HG02610 (cell line): ENCODE results near the gene PLK3.
"Not testable (repeated sequence)": the region's sequence is repeated elsewhere in the genome, so short reads cannot be mapped to it uniquely, and the experiment has no call there.

Experiments used
- ATAC-seq: cut with Tn5 transposase; IDR thresholded peaks from one replicate; pipeline ENCODE4 v1.9.1; 2021; ENCODE audit warnings: mild to moderate bottlenecking, moderate library complexity; ENCODE audit not compliant: unreplicated experiment

The PLK3 gene

GRCh38 chr1:44799770-44800584 lies at the start of gene PLK3:
PLK3 (plus strand) TSS chr1:44800377; CDS start chr1:44800464, 87 bp downstream.
- ATAC-seq, result peak; percentile 92

GRCh38 chr1:44757420-44757819 lies 42.8 kb upstream of the PLK3 start:
- ATAC-seq, result peak; percentile 64

- no peak for ATAC-seq
These were observed 41.1 kb upstream of the PLK3 start for GRCh38 chr1:44759077-44759476.

GRCh38 chr1:44760876-44761275 lies 39.3 kb upstream of the PLK3 start:
- ATAC-seq, result no peak

- ATAC-seq, result not testable (repeated sequence)
These were observed 33.8 kb upstream of the PLK3 start for GRCh38 chr1:44766421-44766820.

GRCh38 chr1:44775078-44775929 lies 24.9 kb upstream of the PLK3 start, which contains the start of gene RPS8:
RPS8 (plus strand) TSS chr1:44775540; CDS start chr1:44775597, 57 bp downstream.
- ATAC-seq, result peak; percentile 78

- peak; percentile 9 for ATAC-seq
These were observed 24.0 kb upstream of the PLK3 start for GRCh38 chr1:44775930-44776729.

DNA sequence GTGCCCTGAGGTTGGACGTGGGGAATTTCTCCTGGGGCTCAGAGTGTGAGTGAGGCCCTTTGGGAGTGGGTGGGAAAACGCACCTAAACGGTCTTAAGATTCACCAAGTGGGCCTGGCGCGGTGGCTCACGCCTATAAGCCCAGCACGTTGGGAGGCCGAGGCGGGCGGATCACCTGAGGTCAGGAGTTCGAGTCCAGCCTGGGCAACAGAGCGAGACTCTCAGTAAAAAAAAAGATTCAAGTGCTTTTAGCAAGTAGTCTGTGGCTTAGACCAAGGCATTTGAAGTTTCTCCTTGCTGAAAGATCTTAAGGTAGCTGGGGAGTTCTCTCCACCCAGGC lies 23.5 kb upstream of the PLK3 start:
- no peak for ATAC-seq

- no peak for ATAC-seq
These were observed 22.6 kb upstream of the PLK3 start for GRCh38 chr1:44777547-44777946.

- no peak for ATAC-seq
These were observed 22.1 kb upstream of the PLK3 start for GRCh38 chr1:44777969-44778635.

GRCh38 chr1:44778705-44779576 lies 21.2 kb upstream of the PLK3 start:
- no peak for ATAC-seq

- ATAC-seq, result no peak
These were observed 19.5 kb upstream of the PLK3 start for GRCh38 chr1:44780583-44781121.

GRCh38 chr1:44783697-44784093 lies 16.5 kb upstream of the PLK3 start:
- no peak for ATAC-seq

GRCh38 chr1:44784094-44785028 lies 15.8 kb upstream of the PLK3 start:
- ATAC-seq, result no peak

GRCh38 chr1:44785029-44785380 lies 15.2 kb upstream of the PLK3 start:
- no peak for ATAC-seq

GRCh38 chr1:44785501-44786137 lies 14.6 kb upstream of the PLK3 start:
- ATAC-seq, result no peak

DNA sequence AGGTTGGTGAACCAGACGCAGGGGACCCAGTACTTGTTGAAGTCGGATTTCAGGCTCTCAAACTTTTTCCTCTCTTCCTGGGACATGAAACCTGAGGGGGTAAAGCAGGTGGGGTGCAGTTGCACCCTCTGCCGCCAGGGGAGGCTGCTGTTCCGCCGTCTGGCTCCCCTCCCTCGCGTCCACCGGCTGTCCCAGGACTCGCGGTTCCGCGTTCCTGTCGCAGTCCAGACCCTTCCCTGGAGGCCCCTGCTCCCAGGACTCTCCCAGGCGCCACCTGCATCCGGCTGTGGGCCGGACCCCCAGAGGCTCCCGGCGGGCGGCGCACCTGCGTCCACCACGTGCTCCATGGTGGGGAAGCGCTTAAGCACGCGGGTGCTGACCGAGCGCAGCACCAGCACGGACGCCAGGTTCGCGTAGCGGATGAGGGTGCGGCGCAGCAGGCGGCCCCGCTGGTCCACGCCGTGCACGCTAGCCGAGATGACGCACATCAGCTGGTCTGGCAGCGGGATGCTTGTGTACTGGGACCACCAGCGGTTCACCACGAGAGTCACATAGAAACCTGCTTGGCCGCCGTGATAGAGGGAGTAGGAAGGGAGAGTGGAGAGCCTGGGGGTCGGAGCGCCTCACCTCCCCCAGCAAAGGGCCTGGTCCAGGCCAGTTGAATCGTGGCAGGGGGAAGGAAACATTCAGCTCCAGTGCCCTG lies 13.9 kb upstream of the PLK3 start:
- ATAC-seq, result no peak
